Measurements from ENCODE around the gene MLLT1.
A peak's percentile ranks its signal among the peaks of the same experiment; 100 is the strongest.

Gene MLLT1

DNA sequence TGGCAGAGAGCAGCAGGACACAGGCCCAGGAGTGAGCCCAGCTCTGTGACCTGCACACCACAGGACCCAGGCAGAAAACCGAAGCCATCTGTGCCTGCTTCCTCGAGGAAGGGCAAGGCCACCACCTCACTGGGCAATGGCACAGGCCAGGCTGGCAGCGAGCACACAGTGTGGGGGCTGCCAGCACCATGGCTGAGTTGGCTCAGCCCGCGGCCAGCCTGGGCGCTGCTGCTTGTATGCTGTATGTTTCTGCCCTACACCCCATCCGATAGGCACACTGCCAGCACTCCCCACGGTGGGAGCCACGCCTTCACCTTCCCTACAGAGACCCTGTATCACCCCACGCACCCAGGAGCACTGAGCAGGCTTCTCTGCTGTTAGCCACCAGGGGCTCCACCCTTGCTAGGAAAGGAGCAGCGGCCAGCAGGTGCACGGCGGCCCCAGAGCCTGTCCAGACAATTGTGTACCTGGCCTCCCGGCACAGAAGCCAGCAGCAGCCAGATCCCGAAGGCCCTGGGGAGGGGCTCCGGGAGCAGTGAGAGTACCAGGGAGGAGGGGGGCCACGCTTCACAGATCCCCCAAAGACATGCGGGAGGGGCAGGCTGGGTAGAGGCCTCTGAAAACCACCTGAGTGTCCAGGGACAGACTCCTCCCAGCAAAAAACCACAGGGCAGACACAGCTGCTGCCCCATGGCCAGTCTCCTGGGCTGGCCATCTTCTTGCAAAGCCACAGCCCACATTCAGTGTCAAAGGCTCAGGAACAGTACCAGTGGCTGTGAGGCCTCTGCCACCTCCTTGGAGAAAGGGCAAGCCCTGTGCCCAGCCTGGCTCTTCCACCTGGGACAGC lies 56.1 kb downstream of the MLLT1 start:
- DNase-seq (ENCODE audit: low read depth in 1 of 2, low spot score in 1 of 2) = no peak

- DNase-seq (ENCODE audit: low read depth in 1 of 2, low spot score in 1 of 2) = no peak
Observed at GRCh38 chr19:6222884-6223283, 56.9 kb downstream of the MLLT1 start.

GRCh38 chr19:6221878-6222746 lies 57.7 kb downstream of the MLLT1 start:
- DNase-seq (ENCODE audit: low read depth in 1 of 2, low spot score in 1 of 2) = no peak

DNA sequence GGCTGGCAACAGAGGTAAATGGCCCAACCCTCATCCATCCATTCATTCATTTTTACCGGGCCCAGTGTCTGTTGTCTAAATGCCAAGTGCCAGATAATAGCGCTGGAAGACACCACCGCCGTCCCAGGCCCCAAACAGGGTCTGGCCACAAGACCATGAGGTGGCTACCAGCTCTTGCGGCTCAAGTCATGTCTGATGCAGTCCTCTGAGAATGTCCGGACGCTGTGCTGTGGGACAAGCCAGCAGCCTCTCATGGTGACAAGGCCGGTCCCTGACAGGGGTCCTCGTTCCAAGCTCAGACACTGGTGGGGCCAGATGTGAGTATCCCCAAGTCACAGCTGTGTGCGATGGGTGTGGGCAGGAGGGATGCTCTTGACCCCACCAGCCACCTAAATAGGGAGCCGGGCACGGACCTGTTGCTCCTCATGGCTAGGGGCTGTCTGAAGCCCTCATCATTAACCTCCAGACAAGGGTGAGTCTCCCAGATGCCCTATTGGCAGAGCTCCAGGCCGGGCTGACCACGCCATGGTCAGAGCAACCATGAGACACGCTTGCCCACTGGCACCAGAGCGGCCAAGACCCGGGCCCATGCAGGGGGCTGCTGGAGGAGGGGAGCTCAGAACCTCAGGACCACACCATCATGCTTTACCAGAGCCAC lies 58.4 kb downstream of the MLLT1 start:
- DNase-seq (ENCODE audit: low read depth in 1 of 2, low spot score in 1 of 2) = no peak

DNA sequence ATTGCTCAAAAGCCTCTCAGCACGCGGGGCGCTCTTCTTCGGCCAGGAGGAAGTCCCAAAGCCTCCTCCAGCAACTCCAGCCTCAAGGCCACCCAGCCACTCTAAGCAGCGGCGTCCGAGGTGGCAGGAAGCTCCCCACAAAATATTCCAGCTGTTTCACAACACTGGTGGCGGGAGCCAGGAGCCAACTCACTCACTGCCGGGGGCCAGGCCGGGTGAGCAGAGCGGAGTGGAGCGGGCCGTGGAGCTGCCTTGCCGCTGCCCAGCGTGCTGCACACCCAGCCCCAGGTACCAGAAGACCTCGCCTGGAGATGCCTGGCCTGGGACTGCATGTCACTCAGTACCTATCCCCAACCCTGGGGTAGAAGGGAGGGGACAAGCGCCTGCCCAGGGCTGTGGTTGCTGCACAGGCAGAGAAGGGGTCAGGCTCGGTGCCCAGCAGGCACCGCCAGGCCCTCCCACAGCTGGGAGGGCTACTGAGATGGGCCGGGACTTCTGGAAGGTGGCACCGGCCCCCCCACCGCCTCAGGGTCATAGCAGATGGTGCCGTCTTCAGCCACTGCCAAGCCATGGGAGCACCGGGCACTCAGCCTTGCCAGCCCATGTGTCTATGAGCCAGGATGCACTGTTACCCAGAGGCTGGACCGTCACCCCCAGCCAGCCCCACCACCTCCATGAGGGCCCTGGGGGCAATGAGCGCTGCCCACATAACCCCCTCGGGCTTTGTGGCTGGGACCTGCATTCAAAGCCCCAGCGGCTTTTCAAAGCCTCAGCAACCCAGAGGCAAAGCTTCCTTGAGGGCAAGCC lies 59.2 kb downstream of the MLLT1 start:
- DNase-seq (ENCODE audit: low read depth in 1 of 2, low spot score in 1 of 2) = no peak

GRCh38 chr19:6219586-6220290 lies 60.0 kb downstream of the MLLT1 start:
- no peak for DNase-seq (ENCODE audit: low read depth in 1 of 2, low spot score in 1 of 2)

GRCh38 chr19:6219147-6219525 lies 60.6 kb downstream of the MLLT1 start:
- DNase-seq (ENCODE audit: low read depth in 1 of 2, low spot score in 1 of 2) = no peak

GRCh38 chr19:6218491-6219146 lies 61.2 kb downstream of the MLLT1 start:
- peak; percentile 63 to 72 for DNase-seq (ENCODE audit: low read depth in 1 of 2, low spot score in 1 of 2)

DNA sequence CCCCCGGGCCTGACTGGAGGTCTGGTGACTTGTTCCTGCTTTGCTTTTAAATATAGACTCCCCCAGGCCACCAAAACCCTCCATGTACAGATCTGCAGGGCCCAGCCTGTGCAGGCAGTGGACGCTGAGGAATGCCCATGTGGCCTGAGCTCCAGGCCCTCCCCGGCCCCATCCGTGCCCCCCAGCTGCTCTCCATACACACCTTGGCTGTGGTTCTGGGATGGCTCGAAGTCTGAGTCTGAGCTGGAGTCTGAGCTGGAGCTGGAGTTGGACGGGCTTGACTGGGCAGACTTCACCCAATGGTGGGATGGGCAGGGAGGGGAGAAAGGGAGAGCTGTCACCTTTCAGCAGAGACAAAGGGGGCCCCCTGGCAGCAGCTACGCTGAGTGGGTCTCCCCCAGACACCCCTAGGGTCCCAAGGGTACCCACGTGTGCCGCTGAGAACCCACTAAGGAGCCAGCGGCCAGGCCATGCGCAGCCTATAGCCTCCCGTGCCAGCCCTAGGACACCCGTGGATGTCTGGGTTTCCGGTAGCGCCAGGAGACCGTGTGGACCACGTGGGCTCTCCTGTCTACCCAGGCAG lies 61.9 kb downstream of the MLLT1 start:
- DNase-seq (ENCODE audit: low read depth in 1 of 2, low spot score in 1 of 2) = no peak

- DNase-seq (ENCODE audit: low read depth in 1 of 2, low spot score in 1 of 2) = no peak
Observed at GRCh38 chr19:6216996-6217751, 62.6 kb downstream of the MLLT1 start.

DNA sequence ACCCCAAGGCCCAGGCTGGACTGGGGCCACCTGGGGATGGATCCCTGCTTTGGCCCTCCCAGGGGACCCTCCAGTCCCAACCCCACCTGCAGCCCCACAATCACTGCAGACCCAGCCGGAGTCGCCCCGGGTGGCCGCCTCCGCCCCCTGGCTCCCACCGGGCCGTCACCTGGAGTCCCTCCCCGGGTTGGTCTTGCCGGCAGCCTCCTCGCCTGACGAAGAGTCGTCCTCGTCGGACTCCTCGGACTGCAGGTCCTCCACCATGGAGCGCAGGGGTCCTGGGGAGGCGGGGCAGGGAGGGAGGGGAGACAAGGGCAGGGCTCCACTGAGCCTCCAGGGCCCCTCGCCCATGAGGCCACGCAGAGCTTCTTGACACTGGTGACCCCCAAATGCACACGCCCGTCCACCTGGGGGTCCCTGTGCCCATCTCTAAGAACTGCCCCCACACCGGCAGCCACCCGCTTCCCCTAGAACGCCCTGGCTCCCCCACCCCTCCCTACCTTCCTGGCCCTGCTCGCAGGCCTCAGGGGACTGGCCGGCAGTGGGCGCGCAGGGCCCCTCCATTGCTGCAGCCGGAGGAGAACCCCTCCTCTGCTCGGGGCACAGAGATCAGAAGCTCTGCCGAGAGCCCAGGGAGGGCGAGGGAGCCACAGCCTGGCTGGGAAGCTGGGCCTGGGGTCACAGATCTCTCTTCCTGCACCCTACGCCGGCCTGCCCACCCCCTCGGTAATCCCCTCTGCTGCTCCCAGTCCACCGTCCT lies 63.4 kb downstream of the MLLT1 start:
- no peak for DNase-seq (ENCODE audit: low read depth in 1 of 2, low spot score in 1 of 2)

DNA sequence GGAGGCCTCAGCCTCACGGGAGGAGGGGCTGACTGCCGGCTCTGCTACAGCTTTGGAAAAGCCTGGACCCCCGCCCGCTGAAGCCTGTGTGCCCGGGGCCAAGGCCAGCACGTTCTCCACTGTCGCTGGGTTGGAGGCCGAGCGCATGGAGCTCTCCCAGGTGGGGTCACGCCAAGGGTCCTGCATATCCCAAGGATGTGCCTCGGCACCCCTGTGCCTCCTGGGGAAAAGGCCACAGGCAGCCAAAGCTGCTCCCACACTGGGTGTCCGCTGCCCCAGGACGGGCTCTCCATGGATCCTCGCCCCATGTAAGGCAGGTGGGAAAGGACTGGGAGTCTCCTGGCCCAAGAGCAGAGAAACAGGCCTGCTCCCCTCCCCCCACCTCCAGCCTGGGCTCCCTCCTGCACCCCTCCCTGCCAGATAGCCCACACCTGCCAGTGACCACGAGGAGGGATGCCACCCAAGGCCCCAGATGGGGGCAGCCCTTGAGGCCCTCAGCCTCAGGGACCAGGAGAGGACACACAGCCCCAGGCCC lies 64.0 kb downstream of the MLLT1 start:
- no peak for DNase-seq (ENCODE audit: low read depth in 1 of 2, low spot score in 1 of 2)

- no peak for DNase-seq (ENCODE audit: low read depth in 1 of 2, low spot score in 1 of 2)
Observed at GRCh38 chr19:6214881-6215541, 64.8 kb downstream of the MLLT1 start.

DNA sequence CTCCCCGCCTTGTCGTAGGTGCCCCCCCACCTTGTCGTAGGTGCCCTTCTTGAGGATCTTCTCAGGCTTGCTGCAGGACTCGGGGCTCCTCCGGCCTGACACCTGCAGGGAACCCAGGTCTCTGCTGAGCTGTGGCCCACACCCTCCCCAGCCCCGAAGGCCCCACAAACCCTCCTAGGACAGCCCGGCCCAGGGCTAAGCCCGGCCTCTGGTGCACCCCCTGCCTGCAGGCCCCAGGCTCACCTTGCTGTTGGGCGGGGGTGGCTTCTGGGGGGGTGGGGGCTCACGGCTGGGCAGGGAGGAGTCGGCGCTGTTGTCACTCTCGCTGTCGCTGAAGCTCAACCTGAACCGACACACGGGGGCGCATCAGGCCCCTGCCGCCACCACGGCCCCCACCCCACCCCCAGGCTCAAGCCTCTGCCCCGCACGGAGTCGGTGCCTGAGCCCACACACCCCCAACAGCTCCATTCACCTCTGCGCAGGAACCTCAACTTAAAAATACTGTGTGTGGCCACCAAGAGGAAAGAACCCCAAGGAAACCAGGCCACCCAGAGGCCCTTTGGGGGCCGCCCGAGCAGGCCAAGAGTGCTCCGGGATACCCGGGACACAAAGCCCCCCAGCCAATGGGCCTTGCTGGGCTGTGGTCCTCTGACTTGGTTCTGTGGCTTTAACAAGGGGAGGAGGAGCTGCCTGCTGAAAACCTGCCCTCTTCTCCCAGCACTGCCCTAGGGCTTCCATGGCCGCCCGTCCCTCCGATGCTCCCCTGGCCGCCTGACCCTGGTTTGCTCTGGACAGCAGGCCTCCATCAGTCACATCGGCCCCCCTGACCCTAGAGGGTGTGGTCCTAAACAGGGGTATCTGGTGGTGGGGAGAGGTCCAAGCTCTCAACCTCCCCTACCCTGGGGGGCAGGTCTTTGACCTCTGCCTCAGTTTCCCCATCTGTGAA lies 65.8 kb downstream of the MLLT1 start:
- no peak for DNase-seq (ENCODE audit: low read depth in 1 of 2, low spot score in 1 of 2)

DNA sequence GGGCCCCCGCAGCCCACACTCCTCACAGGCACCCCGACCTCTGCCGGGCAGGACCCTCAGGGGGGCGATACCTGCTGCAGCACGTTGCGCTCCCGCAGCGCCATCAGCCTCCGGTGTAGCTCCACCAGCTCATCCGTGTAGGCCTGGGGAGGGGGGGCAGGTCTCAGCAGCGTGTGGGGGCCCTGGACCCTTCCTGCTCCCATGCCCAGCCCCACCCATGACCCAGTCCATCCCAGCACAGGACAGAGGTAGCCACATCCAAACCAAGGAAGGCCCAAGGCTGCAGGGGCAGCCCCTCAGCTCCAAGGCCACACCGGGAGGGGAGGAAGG lies 66.5 kb downstream of the MLLT1 start:
- DNase-seq (ENCODE audit: low read depth in 1 of 2, low spot score in 1 of 2) = no peak
